HFFc6 (cell line): Measurements from ENCODE around the gene KCNQ1. TPM values are rescaled to one million over a fixed set of nuclear protein-coding genes. Genes with fewer than 3 reads are reported as not detected.

Experiments used
- DNase-seq: peaks from one replicate; pipeline ENCODE4 v3.0.0-alpha.2; 2018
- H3K27ac Mint-ChIP-seq: 2 replicates; pipeline ENCODE4 v1.8.0; 2020; ENCODE audit warnings: mild to moderate bottlenecking, mixed read lengths
- H3K27me3 Mint-ChIP-seq: 2 replicates; pipeline ENCODE4 v1.8.0; 2021; ENCODE audit warnings: mild to moderate bottlenecking, moderate library complexity, mixed read lengths; ENCODE audit not compliant: insufficient read depth
- H3K36me3 Mint-ChIP-seq: 2 replicates; pipeline ENCODE4 v1.8.0; 2021; ENCODE audit warnings: low read depth, mixed read lengths
- H3K4me1 Mint-ChIP-seq: 2 replicates; pipeline ENCODE4 v1.8.0; 2020; ENCODE audit warnings: low read depth, mixed read lengths
- H3K4me3 Mint-ChIP-seq: 2 replicates; pipeline ENCODE4 v1.8.0; 2020; ENCODE audit warnings: mild to moderate bottlenecking, moderate library complexity, mixed read lengths
- H3K9me3 Mint-ChIP-seq: 2 replicates; pipeline ENCODE4 v1.8.0; 2020; ENCODE audit warnings: mild to moderate bottlenecking, mixed read lengths
- total RNA-seq, 6 experiments: library from RNA; stranded (reverse); fragmentation: NEBNext Ultra II Directional; extraction: Animal tissue kit (Norgen Biotek cat#: 25700); gene quantifications; 2 replicates in 1 of 6; 3 replicates in 5 of 6; pipeline ENCODE4 v1.2.3, GENCODE V29; 2021
- TF ChIP-seq, protein P1 (sequence below): fragments of 200-600 bp; sonication (generic); IDR thresholded peaks from 2 replicates; pipeline ENCODE4 v1.5.0; 2021; ENCODE audit warnings: antibody characterized with exemption, mild to moderate bottlenecking

KCNQ1 gene
- total RNA-seq, 6 experiments from 2014 or later, result not detected

DNA sequence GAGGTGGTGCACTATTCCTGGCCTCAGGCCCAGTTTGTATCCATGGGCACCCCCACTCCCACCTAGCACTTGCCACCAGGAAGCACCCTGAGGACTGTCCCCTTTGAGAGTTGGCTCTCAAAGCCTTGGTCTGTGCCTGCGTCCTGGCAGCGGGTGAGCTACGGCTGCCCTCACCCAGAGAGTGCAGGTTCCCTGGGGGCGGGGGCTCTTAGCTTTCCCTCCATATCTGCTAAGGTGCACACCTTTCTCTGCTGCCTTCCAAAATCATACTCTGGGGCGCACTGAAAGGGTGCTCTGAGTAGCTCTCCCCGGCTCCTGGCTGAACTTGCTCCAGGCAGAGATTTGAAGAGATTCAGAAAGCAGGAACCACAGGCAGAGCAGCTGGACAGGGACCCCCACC, 7.1 kb downstream of the KCNQ1 start:
- Mint-ChIP-seq H3K4me3 (no peak overlapping the region), H3K27ac (no peak overlapping the region), H3K36me3 (no peaks in the 10 kb centered on the region), H3K4me1 (no peaks in the 10 kb centered on the region), H3K27me3 (peaks cover 31% of the 10 kb centered on the region), H3K9me3 (no peaks in the 10 kb centered on the region)
- no peak for DNase-seq
- TF ChIP-seq, protein P1, sequence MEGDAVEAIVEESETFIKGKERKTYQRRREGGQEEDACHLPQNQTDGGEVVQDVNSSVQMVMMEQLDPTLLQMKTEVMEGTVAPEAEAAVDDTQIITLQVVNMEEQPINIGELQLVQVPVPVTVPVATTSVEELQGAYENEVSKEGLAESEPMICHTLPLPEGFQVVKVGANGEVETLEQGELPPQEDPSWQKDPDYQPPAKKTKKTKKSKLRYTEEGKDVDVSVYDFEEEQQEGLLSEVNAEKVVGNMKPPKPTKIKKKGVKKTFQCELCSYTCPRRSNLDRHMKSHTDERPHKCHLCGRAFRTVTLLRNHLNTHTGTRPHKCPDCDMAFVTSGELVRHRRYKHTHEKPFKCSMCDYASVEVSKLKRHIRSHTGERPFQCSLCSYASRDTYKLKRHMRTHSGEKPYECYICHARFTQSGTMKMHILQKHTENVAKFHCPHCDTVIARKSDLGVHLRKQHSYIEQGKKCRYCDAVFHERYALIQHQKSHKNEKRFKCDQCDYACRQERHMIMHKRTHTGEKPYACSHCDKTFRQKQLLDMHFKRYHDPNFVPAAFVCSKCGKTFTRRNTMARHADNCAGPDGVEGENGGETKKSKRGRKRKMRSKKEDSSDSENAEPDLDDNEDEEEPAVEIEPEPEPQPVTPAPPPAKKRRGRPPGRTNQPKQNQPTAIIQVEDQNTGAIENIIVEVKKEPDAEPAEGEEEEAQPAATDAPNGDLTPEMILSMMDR, result no peak

DNA sequence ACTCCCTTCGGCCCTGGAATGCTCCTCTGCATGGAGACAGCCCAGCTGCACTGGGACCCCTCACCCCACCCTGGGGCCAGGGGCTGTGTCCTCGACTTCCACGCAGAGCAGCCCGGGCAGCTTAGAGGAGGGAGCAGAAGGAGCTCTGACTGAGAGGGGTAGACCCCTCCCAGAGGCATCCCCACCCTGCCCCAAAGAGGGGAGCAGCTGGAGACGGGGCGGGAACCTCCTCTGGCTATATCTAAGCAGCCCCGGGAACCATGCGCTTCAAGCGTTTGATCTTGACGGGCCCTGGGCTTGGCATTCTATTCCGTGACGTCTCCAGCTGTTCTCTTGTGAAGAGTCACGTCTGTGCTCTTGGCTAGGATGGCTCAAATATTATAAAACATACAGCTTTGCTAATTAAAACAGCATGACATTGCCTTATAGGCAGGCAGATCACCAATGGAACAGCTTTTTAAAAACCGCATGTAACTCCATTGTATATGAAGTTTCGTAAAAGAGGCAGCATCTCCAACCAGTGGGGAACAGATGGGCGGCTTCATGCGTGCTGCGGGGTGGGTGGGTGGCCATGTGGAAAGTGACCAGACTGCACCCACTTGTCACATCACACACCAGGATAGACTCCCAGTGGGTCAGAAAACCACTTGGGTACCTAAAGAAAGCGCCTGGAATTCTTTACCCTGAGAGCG, 7.7 kb downstream of the KCNQ1 start:
- no peak overlapping the region for H3K27ac Mint-ChIP-seq

DNA sequence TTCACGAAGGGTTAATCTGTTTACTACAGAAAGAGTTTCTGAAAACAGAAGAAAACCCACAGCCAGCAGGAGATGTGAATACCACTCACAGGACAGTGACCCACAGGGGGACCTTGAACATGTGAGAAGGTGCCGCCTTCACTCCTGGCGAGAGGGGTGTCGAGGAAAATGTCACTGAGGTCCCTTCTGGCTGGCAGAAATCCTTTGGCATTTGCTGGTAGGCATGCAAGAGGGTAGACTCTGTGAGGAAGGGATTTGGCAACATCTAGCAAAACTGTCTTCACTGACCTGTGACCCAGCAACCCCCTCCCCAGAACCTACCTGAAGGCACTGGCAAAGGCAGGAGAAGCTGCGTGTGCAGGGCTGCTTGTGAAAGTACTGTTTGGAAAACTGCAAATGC, 8.6 kb downstream of the KCNQ1 start:
- Mint-ChIP-seq H3K4me3 (no peak overlapping the region), H3K9me3 (no peaks in the 10 kb centered on the region), H3K27me3 (peaks cover 31% of the 10 kb centered on the region), H3K4me1 (no peaks in the 10 kb centered on the region), H3K36me3 (no peaks in the 10 kb centered on the region), H3K27ac (no peak overlapping the region)
- TF ChIP-seq, protein P1, result no peak
- DNase-seq, result no peak

More for the DNA sequence above, 7.7 kb downstream of the KCNQ1 start:
- Mint-ChIP-seq H3K4me3 (no peak overlapping the region), H3K9me3 (no peaks in the 10 kb centered on the region), H3K36me3 (no peaks in the 10 kb centered on the region), H3K27me3 (peaks cover 30% of the 10 kb centered on the region), H3K4me1 (no peaks in the 10 kb centered on the region)
- TF ChIP-seq, protein P1, result no peak
- no peak for DNase-seq

DNA sequence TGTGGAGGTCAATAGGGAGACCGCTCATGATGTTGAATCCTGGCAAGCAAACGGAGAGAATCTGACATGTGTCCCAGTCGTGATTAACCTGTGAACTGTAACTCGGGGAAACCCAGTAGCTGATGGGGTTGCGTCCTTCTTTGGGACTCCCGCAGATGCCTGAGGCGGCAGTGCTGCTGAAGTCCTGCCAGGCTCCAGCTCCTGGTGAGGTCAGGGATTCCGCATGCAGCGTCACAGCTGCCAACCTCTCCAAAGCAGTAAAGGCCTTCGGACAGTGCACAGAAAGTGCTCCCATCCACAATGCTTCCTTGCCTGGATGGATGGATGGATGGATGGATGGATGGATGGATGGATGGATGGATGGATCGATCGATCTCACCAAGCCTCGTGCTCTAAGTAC, 13.5 kb downstream of the KCNQ1 start:
- Mint-ChIP-seq H3K4me3 (no peak overlapping the region), H3K27me3 (peaks cover 28% of the 10 kb centered on the region)
- TF ChIP-seq, protein P1, result no peak

DNA sequence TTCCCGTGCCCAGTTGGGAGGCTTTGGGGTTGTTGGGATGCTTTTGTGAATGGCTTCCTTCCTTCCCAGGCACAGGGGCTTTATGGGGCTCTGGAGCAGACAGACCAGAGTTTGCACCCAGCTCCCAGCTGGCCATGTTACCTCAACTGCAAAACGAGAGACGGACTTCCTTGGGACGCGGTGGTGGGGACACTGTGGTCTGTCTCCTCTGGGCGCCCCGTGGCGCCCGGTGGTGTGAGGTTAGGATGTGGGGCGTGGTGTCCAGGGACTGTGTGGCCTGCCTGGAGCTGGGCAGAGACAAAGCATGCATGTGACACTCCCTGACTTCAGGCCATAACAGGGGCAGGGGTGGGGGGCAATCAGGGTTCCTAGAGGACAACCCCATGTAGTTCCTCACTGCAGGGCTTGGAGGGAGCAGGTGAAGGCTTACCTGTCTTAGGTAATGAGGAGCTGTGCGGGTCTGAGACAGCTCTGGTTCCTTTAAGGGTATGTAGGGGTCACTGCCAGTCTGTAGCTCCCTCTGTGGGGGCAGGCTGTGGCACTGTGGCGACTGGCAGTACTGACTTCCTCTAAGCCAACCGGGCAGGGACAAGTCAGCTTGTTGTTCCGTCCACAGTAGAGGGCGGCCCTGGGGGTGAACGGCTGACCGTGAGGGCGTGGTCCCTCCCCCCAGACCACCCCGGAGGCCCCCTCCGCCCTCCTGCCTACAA, 14.4 kb downstream of the KCNQ1 start:
- H3K4me3 Mint-ChIP-seq, result no peak overlapping the region
- no peaks in the 10 kb centered on the region for H3K36me3 Mint-ChIP-seq
- TF ChIP-seq, protein P1, result no peak
- H3K27ac Mint-ChIP-seq, result no peak overlapping the region
- peaks cover 30% of the 10 kb centered on the region for H3K27me3 Mint-ChIP-seq
- no peak for DNase-seq
- no peaks in the 10 kb centered on the region for H3K9me3 Mint-ChIP-seq
- no peaks in the 10 kb centered on the region for H3K4me1 Mint-ChIP-seq

More for the DNA sequence above, 13.5 kb downstream of the KCNQ1 start:
- Mint-ChIP-seq H3K27ac (no peak overlapping the region), H3K36me3 (no peaks in the 10 kb centered on the region), H3K4me1 (no peaks in the 10 kb centered on the region), H3K9me3 (no peaks in the 10 kb centered on the region)
- DNase-seq, result no peak
